HCT116 (cell line): ENCODE data around the gene WDR27. TPM values are rescaled to one million over a fixed set of nuclear protein-coding genes. Genes with fewer than 3 reads are reported as not detected.

Experiments
- ATAC-seq: fragments of 200-7000 bp; cut with Tn5 transposase; 2 replicates; pipeline ENCODE4 v1.9.1; 2020; ENCODE audit warnings: mild to moderate bottlenecking, moderate library complexity
- BruUV-seq: library from RNA; stranded (reverse); fragments of 400-500 nt; replicated peaks from 2 replicates; lab custom pipeline; 2021; lab: Mats Ljungman, UMichigan
- CTCF ChIA-PET: fragments of 300-600 bp; sonication (Branson Sonifier 250); formaldehyde crosslinking; loops from one replicate; lab custom pipeline; 2021; ENCODE audit warnings: antibody characterized with exemption; lab: Charles Lee
- POLR2A ChIA-PET: fragments of 300-600, 350-600 bp; sonication (Branson Sonifier 250); formaldehyde crosslinking; loops from one replicate; lab custom pipeline; 2021; ENCODE audit warnings: antibody characterized with exemption; lab: Charles Lee
- RAD21 ChIA-PET, 2 experiments: fragments of 300-600 bp; sonication (Branson Sonifier 250); formaldehyde crosslinking; loops; one replicate each; lab custom pipeline; 2023; ENCODE audit warnings: low total read pairs in 2 of 2; ENCODE audit not compliant: uncharacterized antibody in 2 of 2, unreplicated experiment in 2 of 2, low non-redundant PET in 1 of 2; lab: Charles Lee
- DNase-seq: peaks from one replicate; pipeline ENCODE4 v3.0.0-alpha.2; 2010; ENCODE audit warnings: low read depth, low spot score
- H2AFZ ChIP-seq: fragments of 200-600 bp; shearing (Covaris generic), sonication (generic); 2 replicates; pipeline ENCODE4 v1.6.1; 2017; ENCODE audit warnings: low read depth, mixed run types, mixed read lengths, antibody characterized with exemption, low read length; ENCODE audit not compliant: poor library complexity, severe bottlenecking
- H3K27ac ChIP-seq: 2 replicates; pipeline ENCODE4 v1.5.1; 2012; ENCODE audit warnings: low read depth, low read length
- H3K27me3 ChIP-seq: fragments of 200-600 bp; sonication (generic); 2 replicates; pipeline ENCODE4 v1.6.1; 2016; ENCODE audit warnings: mixed run types, low read length, mixed read lengths; ENCODE audit not compliant: insufficient read depth
- H3K36me3 ChIP-seq, 2 experiments: fragments of 200-500 bp in 1 of 2; fragments of 200-600 bp in 1 of 2; sonication (Bioruptor generic) in 1 of 2; sonication (generic) in 1 of 2; 2 replicates each; pipeline versions ENCODE4 v1.5.1 to v1.6.1; 2014 to 2016; ENCODE audit warnings: low read length in 2 of 2, inconsistent platforms in 1 of 2, mixed read lengths in 1 of 2, mixed run types in 1 of 2; ENCODE audit not compliant: insufficient read depth in 2 of 2, control insufficient read depth in 1 of 2
- H3K4me1 ChIP-seq, 2 experiments: fragments of 200-600 bp in 1 of 2; sonication (generic) in 1 of 2; 2 replicates each; pipeline versions ENCODE4 v1.5.1 to v1.6.1; 2012 to 2017; ENCODE audit warnings: low read length in 2 of 2, inconsistent platforms in 1 of 2, mild to moderate bottlenecking in 1 of 2, mixed read lengths in 1 of 2, mixed run types in 1 of 2, moderate library complexity in 1 of 2; ENCODE audit not compliant: insufficient read depth in 2 of 2, control insufficient read depth in 1 of 2
- H3K4me2 ChIP-seq: fragments of 200-600 bp; sonication (generic); 2 replicates; pipeline ENCODE4 v1.6.1; 2017; ENCODE audit warnings: mixed run types, low read length, mixed read lengths
- H3K4me3 ChIP-seq, 2 experiments: fragments of 200-600 bp in 1 of 2; sonication (generic) in 1 of 2; replicated peaks in 1 of 2; 2 replicates each; pipeline ENCODE4 v1.5.1; 2011 to 2016; ENCODE audit warnings: low read length in 2 of 2, control low read depth in 1 of 2, low read depth in 1 of 2, mild to moderate bottlenecking in 1 of 2, mixed read lengths in 1 of 2, mixed run types in 1 of 2
- H3K79me2 ChIP-seq: fragments of 200-600 bp; sonication (generic); 2 replicates; pipeline ENCODE4 v1.6.1; 2017; ENCODE audit warnings: mild to moderate bottlenecking, mixed run types, low read length, moderate library complexity, mixed read lengths; ENCODE audit not compliant: insufficient read depth
- H3K9ac ChIP-seq: fragments of 200-600 bp; sonication (generic); 2 replicates; pipeline ENCODE4 v1.6.1; 2016; ENCODE audit warnings: low read length, mixed read lengths
- H3K9me2 ChIP-seq: fragments of 200-600 bp; sonication (generic), shearing (Covaris generic); 2 replicates; pipeline ENCODE4 v1.6.1; 2017; ENCODE audit warnings: mixed run types, mild to moderate bottlenecking, moderate library complexity; ENCODE audit not compliant: insufficient read depth
- H3K9me3 ChIP-seq, 2 experiments: fragments of 200-500 bp in 1 of 2; fragments of 200-600 bp in 1 of 2; sonication (Bioruptor generic) in 1 of 2; sonication (generic) in 1 of 2; 2 replicates each; pipeline ENCODE4 v1.6.1; 2014 to 2017; ENCODE audit warnings: low read length in 2 of 2, mixed read lengths in 2 of 2, inconsistent platforms in 1 of 2, low read depth in 1 of 2, mild to moderate bottlenecking in 1 of 2, mixed run types in 1 of 2, moderate library complexity in 1 of 2; ENCODE audit not compliant: control insufficient read depth in 1 of 2, insufficient read depth in 1 of 2
- H4K20me1 ChIP-seq: fragments of 200-600 bp; sonication (generic), shearing (Covaris generic); 2 replicates; pipeline ENCODE4 v1.6.1; 2017; ENCODE audit warnings: mixed run types, mild to moderate bottlenecking, moderate library complexity; ENCODE audit not compliant: insufficient read depth
- CEBPB ChIP-seq: IDR thresholded peaks from 2 replicates; pipeline ENCODE4 v1.6.1; 2012; ENCODE audit warnings: low read depth
- FOSL1 ChIP-seq: IDR thresholded peaks from 2 replicates; pipeline ENCODE4 v1.6.1; 2012; ENCODE audit warnings: low read depth
- POLR2A ChIP-seq: IDR thresholded peaks from 2 replicates; pipeline ENCODE4 v1.7.0; 2011; ENCODE audit warnings: borderline replicate concordance; ENCODE audit not compliant: insufficient read depth, insufficient read length; ENCODE audit errors: extremely low read depth
- SIN3A ChIP-seq: IDR thresholded peaks from 2 replicates; pipeline ENCODE4 v1.6.1; 2012; ENCODE audit warnings: low read depth
- SRF ChIP-seq: IDR thresholded peaks from 2 replicates; pipeline ENCODE4 v1.6.1; 2012; ENCODE audit warnings: low read depth
- YY1 ChIP-seq: IDR thresholded peaks from 2 replicates; pipeline ENCODE4 v1.6.1; 2011; ENCODE audit warnings: low read length, low read depth, moderate library complexity, mild to moderate bottlenecking; ENCODE audit not compliant: insufficient replicate concordance; ENCODE audit errors: extremely low read depth
- ZNF274 ChIP-seq: fragments of 200-500 bp; sonication (Bioruptor generic); IDR thresholded peaks from 2 replicates; pipeline ENCODE4 v1.6.1; 2014; ENCODE audit warnings: mild to moderate bottlenecking, low read depth, low read length, inconsistent platforms
- intact Hi-C: fragments of 100-400 bp; cut with micrococcal nuclease; formaldehyde crosslinking; loops from 2 replicates; pipeline ENCODE4 v1.10.0; 2022
- total RNA-seq: library from RNA; stranded (reverse); gene quantifications from one replicate; pipeline ENCODE4 v1.2.1, GENCODE V29; 2021; ENCODE audit not compliant: unreplicated experiment

Gene WDR27
- total RNA-seq, 1 experiment from 2014 or later, result 60.6 TPM

DNA sequence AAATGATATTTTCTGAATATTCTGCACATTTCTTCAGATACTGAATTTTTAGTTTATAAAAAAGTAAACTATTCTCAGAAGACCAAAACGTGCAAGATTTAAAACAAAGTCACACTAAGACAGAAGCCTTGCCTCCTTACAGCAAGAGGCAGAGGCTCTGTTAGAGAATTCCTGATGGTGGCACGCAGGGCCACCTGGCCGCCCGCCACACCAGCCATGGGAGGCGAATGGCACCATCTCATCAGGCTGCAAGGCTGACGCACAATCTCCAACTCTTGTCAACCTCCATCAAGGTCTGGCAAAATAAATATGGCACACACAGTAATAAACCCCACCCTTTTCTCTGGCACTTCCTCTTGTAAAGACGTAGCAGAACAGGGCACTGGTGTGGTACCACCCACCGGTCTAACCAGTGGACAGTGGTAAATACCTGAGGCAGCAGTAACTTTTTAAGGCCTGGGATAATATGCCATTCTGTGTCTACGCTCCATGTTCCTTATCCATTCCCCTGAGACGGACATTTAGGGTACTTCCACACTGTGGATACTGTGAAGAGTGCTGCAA is 111.4 kb downstream of the WDR27 start:
- intact Hi-C loops, result no loop called here
- Histone ChIP-seq H3K9ac (no peak overlapping the region), H3K4me1 (no peaks in the 10 kb centered on the region), H3K4me3 (no peak overlapping the region), H3K9me3 (no peaks in the 10 kb centered on the region), H3K4me2 (no peak overlapping the region), H3K36me3 (no peaks in the 10 kb centered on the region), H3K79me2 (no peaks in the 10 kb centered on the region), H2AFZ (no peak overlapping the region), H3K9me2 (no peaks in the 10 kb centered on the region), H4K20me1 (no peaks in the 10 kb centered on the region), H3K27ac (no peak overlapping the region), H3K27me3 (no peaks in the 10 kb centered on the region)
- no peak for DNase-seq
- CTCF ChIA-PET, result no interaction called here
- POLR2A ChIA-PET, result no interaction called here
- ATAC-seq, result no peak
- no TSS peak for BruUV-seq
- RAD21 ChIA-PET, result no interaction called here
- TF ChIP-seq FOSL1 (no peak), YY1 (no peak)

DNA sequence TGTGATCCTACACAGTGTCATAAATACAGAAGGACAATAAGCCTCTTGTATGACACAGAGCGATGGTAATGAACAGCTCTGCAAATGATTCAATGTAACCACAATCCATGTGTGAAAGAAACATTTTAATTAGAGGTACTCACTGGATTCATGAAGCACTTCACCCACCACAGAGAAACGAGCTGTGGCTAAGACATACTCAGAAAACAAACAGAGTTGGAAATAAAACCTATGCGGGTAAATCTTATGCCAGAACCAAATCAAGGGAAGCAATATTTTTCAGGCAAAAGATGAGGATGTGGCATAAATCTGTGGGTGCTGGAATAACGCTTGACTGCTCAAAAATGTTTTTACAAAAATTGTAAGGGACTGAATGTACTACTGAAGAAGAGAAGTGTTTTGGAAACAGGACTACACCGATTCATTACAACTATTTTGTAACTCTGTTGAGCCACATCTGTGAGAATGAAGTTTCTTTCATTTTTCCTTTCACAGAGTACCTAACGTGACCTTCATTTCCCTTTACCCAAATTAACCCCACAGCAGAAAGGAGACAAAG is 112.1 kb downstream of the WDR27 start:
- ChIA-PET CTCF (no interaction called here), POLR2A (no interaction called here), RAD21 (no interaction called here)
- Histone ChIP-seq H3K4me2 (no peak overlapping the region), H3K27me3 (no peaks in the 10 kb centered on the region), H3K9me3 (no peaks in the 10 kb centered on the region), H3K27ac (no peak overlapping the region), H3K9ac (no peak overlapping the region), H2AFZ (no peak overlapping the region), H3K4me3 (no peak overlapping the region), H4K20me1 (no peaks in the 10 kb centered on the region), H3K79me2 (no peaks in the 10 kb centered on the region), H3K9me2 (no peaks in the 10 kb centered on the region), H3K36me3 (no peaks in the 10 kb centered on the region), H3K4me1 (no peaks in the 10 kb centered on the region)
- no peak for TF ChIP-seq SRF
- no peak for TF ChIP-seq ZNF274
- no peak for TF ChIP-seq FOSL1
- TF ChIP-seq SIN3A, result no peak
- TF ChIP-seq CEBPB, result no peak
- no peak for TF ChIP-seq POLR2A
- intact Hi-C loops, result no loop called here
- no peak for DNase-seq
- no TSS peak for BruUV-seq
- ATAC-seq, result no peak
